HG02798 (cell line): ENCODE data around the gene TRMU.

Experiments used
- ATAC-seq: cut with Tn5 transposase; IDR thresholded peaks from one replicate; pipeline ENCODE4 v1.9.1; 2021; ENCODE audit warnings: mild to moderate bottlenecking; ENCODE audit not compliant: unreplicated experiment, poor library complexity

The TRMU gene

DNA sequence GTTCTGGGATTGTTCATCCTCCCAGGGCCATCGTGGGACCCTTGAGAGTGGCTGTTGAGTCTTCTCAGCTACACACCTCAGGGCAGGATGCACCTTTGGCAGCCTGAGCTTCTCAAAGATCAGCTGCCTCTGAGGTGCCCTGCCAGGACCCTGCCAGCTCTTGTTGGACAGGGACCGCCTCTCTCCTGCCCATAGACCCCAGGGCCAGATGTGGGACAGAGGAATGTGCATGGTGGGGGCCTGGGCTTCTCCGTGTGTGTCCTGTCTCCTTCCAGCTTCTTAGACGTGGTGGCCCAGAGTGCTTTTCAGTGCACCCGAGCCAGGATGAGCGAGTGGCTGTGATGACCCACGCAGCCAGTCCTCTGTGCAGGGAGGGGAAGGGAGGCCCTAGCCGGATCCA, 5.9 kb upstream of the TRMU start:
- ATAC-seq, result no peak

GRCh38 chr22:46330426-46330825, 5.1 kb upstream of the TRMU start:
- no peak for ATAC-seq

DNA sequence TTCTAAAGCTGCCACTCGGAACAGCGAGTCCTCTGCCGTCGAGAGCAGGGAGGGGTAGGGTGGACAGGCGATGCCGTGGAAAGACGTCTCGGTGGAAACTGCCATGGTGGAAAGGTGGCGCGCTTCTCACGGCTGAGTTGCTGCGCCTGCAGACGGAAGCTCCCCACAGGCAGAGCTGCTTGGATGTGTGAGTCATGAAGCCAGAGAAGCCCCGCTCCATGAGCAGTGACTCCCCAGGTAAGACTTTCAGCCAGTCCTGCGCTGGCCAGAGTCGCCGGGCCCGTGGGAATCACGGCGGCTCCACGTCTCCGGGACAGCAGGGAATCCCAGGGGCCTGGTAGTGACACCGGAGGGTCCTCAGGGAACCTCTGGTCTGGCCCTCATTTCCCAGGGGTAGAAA, 4.0 kb upstream of the TRMU start:
- ATAC-seq, result no peak

GRCh38 chr22:46336119-46337078, 885 bp downstream of the TRMU start:
- ATAC-seq, result peak; percentile 6

GRCh38 chr22:46337870-46338269, 2.4 kb downstream of the TRMU start:
- ATAC-seq, result no peak

DNA sequence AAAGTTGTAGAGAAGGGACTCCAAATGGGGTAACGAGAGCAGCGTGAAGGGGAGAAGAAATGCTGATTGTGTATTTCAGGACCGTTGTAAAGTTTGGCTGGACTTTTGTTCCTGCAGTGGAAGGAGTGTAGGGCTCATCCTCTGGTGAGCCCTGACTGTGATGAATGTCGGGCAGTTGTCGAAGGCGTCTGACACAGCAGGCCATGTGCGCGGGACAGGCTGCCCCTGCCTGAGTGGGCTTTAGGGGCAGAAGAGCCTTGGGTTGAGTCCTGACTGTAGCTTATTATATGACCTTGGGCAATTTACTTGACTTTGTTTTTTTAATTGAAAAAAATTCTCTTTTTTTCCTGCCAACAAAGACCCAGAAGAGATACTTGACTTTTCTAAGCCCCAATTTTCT, 3.1 kb downstream of the TRMU start:
- ATAC-seq, result no peak

GRCh38 chr22:46339956-46340355, 4.4 kb downstream of the TRMU start:
- ATAC-seq, result no peak

GRCh38 chr22:46340676-46341075, 5.2 kb downstream of the TRMU start:
- ATAC-seq, result no peak

DNA sequence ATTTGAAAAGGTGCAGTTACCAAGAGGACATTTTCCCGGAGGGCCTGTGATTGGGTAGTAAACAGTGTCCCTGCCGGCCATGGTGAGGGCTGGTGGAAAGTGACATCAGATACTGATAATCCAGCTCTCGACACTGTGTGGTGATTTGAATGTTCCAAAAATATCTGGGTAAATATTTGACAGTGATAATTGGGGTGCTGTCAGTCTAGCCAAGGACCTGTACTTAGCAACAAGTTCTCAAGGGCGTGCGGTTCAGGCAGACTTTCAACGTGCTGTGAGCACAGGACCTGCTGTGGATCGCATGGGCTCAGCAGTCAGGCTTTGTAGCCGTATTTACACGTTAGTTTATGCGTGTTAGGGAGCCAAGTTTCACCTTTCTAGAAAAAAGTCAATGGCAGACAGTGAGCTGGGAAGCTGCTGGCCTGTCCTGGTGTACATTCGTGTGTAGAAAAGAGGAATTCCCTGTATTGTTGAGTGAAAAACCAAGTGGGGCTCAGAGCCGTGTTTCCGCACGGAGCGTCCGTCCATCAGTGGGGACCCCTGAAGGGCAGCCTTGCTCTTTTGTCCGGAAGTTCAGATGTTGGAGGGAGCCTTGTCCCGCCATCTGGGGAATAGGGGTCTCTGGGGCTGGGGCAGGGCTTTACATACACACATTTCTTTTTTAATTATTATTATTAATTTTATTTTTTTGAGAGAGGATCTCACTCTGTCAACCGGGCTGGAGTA, 11.3 kb downstream of the TRMU start:
- no peak for ATAC-seq

DNA sequence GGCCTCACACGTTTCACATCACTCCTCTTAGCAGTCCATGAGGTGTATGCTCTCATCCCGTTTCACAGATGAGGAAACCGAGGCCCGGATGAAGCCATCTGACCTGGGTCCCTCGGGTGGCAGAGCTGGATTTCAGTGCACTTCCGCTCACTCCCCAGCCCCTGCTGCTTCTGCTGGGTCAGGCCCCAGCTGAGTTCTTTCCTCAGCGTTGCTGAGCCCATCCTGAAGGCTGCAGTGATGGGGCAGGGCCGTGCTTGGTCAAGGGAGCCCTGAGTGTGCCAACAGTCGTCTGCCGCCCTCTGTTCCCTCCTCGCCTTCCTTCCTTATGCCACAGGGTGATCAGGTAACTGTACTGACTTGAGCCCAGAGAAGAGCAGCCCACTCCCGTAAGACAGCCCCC, 12.1 kb downstream of the TRMU start:
- no peak for ATAC-seq

GRCh38 chr22:46348099-46348695, 12.7 kb downstream of the TRMU start:
- ATAC-seq, result no peak

DNA sequence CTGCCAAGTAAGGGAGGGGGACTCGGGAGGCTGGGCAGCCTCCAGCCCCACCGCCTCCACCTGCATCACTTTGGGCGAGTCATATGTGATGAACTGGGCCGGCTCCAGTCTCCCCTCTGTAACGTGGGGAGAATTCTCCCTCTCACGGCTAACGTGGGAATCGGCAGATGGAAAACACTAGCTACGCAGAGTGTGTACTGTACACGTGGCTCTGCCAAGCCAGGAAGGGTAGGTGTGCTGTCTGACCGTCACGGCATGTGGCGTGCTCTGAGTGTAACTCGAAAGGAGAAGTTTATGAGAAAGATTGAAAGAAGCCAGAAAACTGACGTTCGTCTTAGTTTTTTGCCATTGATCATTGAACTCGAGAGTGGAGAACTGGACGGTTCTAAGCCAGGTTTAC, 13.7 kb downstream of the TRMU start:
- ATAC-seq, result no peak

DNA sequence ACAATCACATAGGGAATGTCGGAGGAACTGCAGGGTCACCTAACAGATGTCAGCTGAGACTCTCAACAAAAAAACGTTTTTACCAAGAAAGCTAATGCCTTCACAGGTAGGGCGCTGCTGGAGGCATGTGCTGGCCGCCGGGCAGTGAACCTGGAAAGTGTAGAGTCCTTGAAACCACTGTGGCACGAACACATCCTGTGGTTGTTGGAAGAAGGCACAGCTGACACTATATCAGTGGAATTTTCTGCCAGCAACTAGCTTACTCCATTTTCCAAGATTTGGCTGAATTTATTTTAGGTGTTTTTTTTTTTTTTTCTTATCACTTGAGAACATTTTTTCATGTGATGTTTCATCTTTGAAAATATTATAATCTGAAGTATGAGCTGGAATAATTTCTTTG, 14.2 kb downstream of the TRMU start:
- no peak for ATAC-seq

- no peak for ATAC-seq
These were observed 14.6 kb downstream of the TRMU start for GRCh38 chr22:46350121-46350520.

- no peak for ATAC-seq
These were observed 15.1 kb downstream of the TRMU start for GRCh38 chr22:46350646-46351045.

DNA sequence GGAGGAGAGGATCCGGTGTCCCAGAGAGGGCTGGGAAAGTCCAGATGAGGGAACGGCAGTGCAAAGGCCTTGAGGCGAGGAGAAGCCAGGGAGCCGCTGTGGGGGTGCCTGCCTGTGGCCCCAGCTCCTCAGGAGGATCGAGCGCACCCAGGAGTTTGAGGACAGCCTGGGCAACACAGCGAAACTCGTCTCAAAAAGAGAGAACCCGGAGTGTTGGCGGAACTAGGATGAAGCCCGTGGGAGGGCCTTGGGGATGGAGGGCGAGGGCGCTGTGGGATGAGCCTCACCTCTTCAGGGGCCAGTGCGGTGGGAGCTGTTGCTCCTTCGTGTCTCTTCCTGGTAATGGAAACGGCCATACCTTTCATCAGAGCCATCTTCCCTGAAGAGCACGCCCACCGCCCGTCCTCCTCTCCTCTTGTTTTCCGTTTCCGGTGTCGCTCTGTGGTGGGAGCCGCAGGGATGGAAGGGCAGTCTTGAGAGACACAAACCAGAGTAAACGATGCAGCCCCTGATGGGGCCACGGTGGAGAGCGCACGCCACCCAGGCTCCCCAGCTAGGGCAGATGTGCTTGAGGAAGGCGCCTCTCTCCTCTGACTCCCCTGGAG, 15.7 kb downstream of the TRMU start:
- ATAC-seq, result no peak

GRCh38 chr22:46351767-46352166, 16.3 kb downstream of the TRMU start:
- no peak for ATAC-seq

GRCh38 chr22:46352276-46352675, 16.8 kb downstream of the TRMU start:
- ATAC-seq, result no peak

- no peak for ATAC-seq
These were observed 17.3 kb downstream of the TRMU start for GRCh38 chr22:46352691-46353386.

DNA sequence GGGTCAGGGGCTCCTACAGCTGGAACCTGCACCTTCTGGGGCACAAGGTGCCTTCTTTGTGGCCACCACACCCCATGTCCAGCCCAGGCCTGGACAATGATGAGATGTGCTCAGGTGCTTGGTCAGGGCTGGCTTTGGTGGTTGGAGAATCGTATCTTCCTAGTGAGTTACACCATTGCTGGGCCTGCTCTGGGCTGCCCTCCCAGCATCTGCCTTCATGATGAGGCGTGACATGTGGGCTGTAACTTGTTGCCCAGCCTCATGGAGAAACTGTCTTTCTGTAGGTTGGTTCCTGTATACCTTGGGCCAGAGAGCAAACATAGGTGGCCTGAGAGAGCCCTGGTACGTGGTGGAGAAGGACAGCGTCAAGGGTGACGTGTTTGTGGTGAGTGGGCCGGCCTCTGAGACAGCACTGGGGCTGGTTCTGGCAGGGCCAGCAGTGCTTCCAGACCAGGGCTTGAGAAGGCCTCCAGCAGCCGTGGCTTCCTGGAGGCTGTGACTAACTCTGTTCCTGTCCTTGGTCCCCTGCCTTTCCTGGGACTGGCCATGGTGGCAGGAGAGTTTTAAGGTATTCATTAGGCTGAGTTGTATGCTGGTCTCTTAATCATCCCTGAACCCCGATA, 18.1 kb downstream of the TRMU start:
- ATAC-seq, result no peak
